Adrenal gland (tissue), 12 donors: ENCODE results near the gene REG1A. TPM values are rescaled to one million over a fixed set of nuclear protein-coding genes. Genes with fewer than 3 reads are reported as not detected.

Source experiments
- DNase-seq, 7 donors: peaks; one replicate each; pipeline ENCODE4 v3.0.0-alpha.2; 2019 to 2020
- H3K27ac ChIP-seq, 5 donors: fragments of 200-600 bp; sonication (generic) in 4 of 5; 1 replicate in 3 of 5; 2 replicates in 2 of 5; pipeline versions ENCODE4 v1.5.1 to v1.8.0; 2016 to 2020; ENCODE audit warnings: mild to moderate bottlenecking in 1 of 5
- H3K27me3 ChIP-seq: fragments of 200-600 bp; 2 replicates; pipeline ENCODE4 v1.8.0; 2021
- H3K36me3 ChIP-seq, 2 donors: fragments of 200-600 bp; replicated peaks in 1 of 2; 1 replicate in 1 of 2; 2 replicates in 1 of 2; pipeline versions ENCODE4 v1.5.1 to v1.8.0; 2018 to 2022
- H3K4me1 ChIP-seq, 2 donors: fragments of 200-600 bp; replicated peaks in 1 of 2; 1 replicate in 1 of 2; 2 replicates in 1 of 2; pipeline versions ENCODE4 v1.5.1 to v1.8.0; 2018 to 2021
- H3K4me3 ChIP-seq, 4 donors: fragments of 200-600 bp; sonication (generic) in 3 of 4; one replicate each; pipeline ENCODE4 v1.5.1; 2016 to 2018
- H3K9me3 ChIP-seq, 3 donors: fragments of 200-600 bp; sonication (generic) in 1 of 3; replicated peaks in 1 of 3; 1 replicate in 2 of 3; 2 replicates in 1 of 3; pipeline versions ENCODE4 v1.5.1 to v1.8.0; 2016 to 2021
- CTCF ChIP-seq, 6 experiments: fragments of 450-650 bp in 4 of 6; fragments of 200-600 bp in 2 of 6; sonication (generic) in 1 of 6; IDR thresholded peaks; 1 replicate in 5 of 6; 2 replicates in 1 of 6; pipeline versions ENCODE4 v1.5.1 to v1.8.0; 2016 to 2021; ENCODE audit warnings: antibody characterized with exemption in 6 of 6, mild to moderate bottlenecking in 2 of 6, moderate library complexity in 1 of 6
- POLR2A ChIP-seq, 2 donors: fragments of 450-650 bp; IDR thresholded peaks; one replicate each; pipeline ENCODE4 v1.6.1; 2017; ENCODE audit warnings: antibody characterized with exemption in 2 of 2, mild to moderate bottlenecking in 2 of 2, moderate library complexity in 1 of 2
- WGBS, 4 donors: extraction: QIAGEN DNeasy Blood & Tissue Kit in 2 of 4; methylation state at CpG; one replicate each; pipeline versions ENCODE4 v1.1.5 to v1.1.7; 2013 to 2017; 5-methylcytosine and 5-hydroxymethylcytosine counted together
- intact Hi-C, 2 donors: fragments of 100-400 bp; cut with DNase I; formaldehyde crosslinking; loops; one replicate each; pipeline versions ENCODE4 v1.14.1 to v1.15.0; 2022 to 2023
- polyA plus RNA-seq, 3 donors: library from polyadenylated mRNA; stranded (reverse); fragments of 200-250 nt in 2 of 3; fragments of 350-450 nt in 1 of 3; fragmentation: Illumina TruSeq in 1 of 3; extraction: RNeasy Lipid Tissue Mini Kit (QIAGEN cat#74804) in 1 of 3; gene quantifications; one replicate each; pipeline ENCODE4 v1.2.3, GENCODE V29; 2013 to 2014
- total RNA-seq, 9 donors: library from RNA; depleted of rRNA in 4 of 9; stranded (reverse); fragments of >200 nt in 4 of 9; fragments of 120-200 nt in 1 of 9; fragmentation: NEBNext Ultra II Directional in 1 of 9; extraction: Animal tissue kit (Norgen Biotek cat#: 25700) in 1 of 9; gene quantifications; one replicate each; pipeline versions ENCODE4 v1.1.0 to v1.2.4, GENCODE V29; 2013 to 2023
- donor health status: healthy with polysubstance abuse.
- donor health status: Bipolar disorder and iron deficiency.
- donor health status: DM: yes; HTN: yes; CAD: no.
- donor health status: DM: no; HTN: no; CAD: no.
- donor health status: DM: no; HTN: no; CAD: no.
- donor health status: DM: yes; HTN: yes; CAD: no.

Gene REG1A
- total and polyA plus RNA-seq, 12 donors: 0.42 to 19.5 (median 8.0) TPM; not detected in 7

- TF ChIP-seq POLR2A (IDR thresholded peaks at IDR 0.05): no peak
- TF ChIP-seq CTCF (IDR thresholded peaks at IDR 0.05): no peak
- Histone ChIP-seq H3K4me1 (no peaks in the 10 kb centered on the region), H3K27ac (no peak overlapping the region), H3K4me3 (no peak overlapping the region), H3K36me3 (no peaks in the 10 kb centered on the region), H3K9me3 (no peaks in the 10 kb centered on the region), H3K27me3 (no peaks in the 10 kb centered on the region)
- no peak for DNase-seq
- intact Hi-C loops: no loop called here
- WGBS, 4 donors: 65 to 80% (median 70%) methylated on average over 2 of the region's 2 CpGs
Observed at GRCh38 chr2:79101024-79101423, 19.3 kb upstream of the REG1A start.

GRCh38 chr2:79103214-79103613, 17.1 kb upstream of the REG1A start:
- Histone ChIP-seq H3K4me3 (no peak overlapping the region), H3K4me1 (no peaks in the 10 kb centered on the region), H3K9me3 (no peaks in the 10 kb centered on the region), H3K27me3 (no peaks in the 10 kb centered on the region), H3K27ac (no peak overlapping the region), H3K36me3 (no peaks in the 10 kb centered on the region)
- TF ChIP-seq CTCF (IDR thresholded peaks at IDR 0.05) (no peak), POLR2A (IDR thresholded peaks at IDR 0.05) (no peak)
- no peak for DNase-seq
- 67 to 81% (median 76%) methylated on average over 2 of the region's 2 CpGs for WGBS, 4 donors
- intact Hi-C loops: no loop called here

DNA sequence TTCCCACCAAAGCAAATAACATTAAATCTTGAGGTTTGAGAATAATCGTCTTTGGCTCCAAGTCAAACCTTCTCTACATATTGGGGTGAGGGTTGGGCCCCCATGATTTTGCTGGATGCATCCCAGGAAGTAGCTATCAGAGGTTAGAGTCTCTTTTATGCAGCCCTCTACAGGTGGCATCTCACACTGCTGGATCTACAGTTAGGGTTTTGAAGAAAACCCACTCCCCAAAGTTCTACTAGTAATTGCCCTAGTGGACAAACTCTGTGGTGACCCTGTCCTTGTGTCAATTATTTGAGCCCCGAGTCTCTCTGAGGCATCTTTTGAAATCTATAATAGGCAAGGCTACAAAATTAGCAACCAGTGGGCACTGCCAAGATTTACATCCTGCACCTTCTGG, 15.0 kb upstream of the REG1A start:
- 78 to 86% (median 79%) methylated on average over 2 of the region's 2 CpGs for WGBS, 4 donors
- intact Hi-C loops: no loop called here
- Histone ChIP-seq H3K36me3 (no peaks in the 10 kb centered on the region), H3K4me1 (no peaks in the 10 kb centered on the region), H3K27me3 (no peaks in the 10 kb centered on the region), H3K9me3 (no peaks in the 10 kb centered on the region), H3K4me3 (no peak overlapping the region), H3K27ac (no peak overlapping the region)
- no peak for DNase-seq
- TF ChIP-seq CTCF (IDR thresholded peaks at IDR 0.05) (no peak), POLR2A (IDR thresholded peaks at IDR 0.05) (no peak)

GRCh38 chr2:79112269-79112668, 8.0 kb upstream of the REG1A start:
- Histone ChIP-seq H3K4me1 (no peaks in the 10 kb centered on the region), H3K27ac (no peak overlapping the region), H3K27me3 (no peaks in the 10 kb centered on the region), H3K36me3 (no peaks in the 10 kb centered on the region), H3K9me3 (no peaks in the 10 kb centered on the region), H3K4me3 (no peak overlapping the region)
- intact Hi-C loops: no loop called here
- no peak for TF ChIP-seq CTCF (IDR thresholded peaks at IDR 0.05)
- no peak for TF ChIP-seq POLR2A (IDR thresholded peaks at IDR 0.05)
- no peak for DNase-seq
- WGBS, 4 donors: 85 to 90% (median 87%) methylated on average over 3 of the region's 3 CpGs
